ENCODE data around the gene SV2A.
"Not testable (repeated sequence)": the region's sequence is repeated elsewhere in the genome, so short reads cannot be mapped to it uniquely, and the experiment has no call there.

Gene SV2A

GRCh38 chr1:149917571-149918144 lies at the start of gene SV2A:
TSS of gene SV2A (minus strand) at chr1:149917844. CDS start at chr1:149913840, 4,004 bp downstream.
- DNase-seq (ENCODE audit: insufficient read length, low spot score) (peak; percentile 76), FAIRE-seq (no peak)

DNA sequence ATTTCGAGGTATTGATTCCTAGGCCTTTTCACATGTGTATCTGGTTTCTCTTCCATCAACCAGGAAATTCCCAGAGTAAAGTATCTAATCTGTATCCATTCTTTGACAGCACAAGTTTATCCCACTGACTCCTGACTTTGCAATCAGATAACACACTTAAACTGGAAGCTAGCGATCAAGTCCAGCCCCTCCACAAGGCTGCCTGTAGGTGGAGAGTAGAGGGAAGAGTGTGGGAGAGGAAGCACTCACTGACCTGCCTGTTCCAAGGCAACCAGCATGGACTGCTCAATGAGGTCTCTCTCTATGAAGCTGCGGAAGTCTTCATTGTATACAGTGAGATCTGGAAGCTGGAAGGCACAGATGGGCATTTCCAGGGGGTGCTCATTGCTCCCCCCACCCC lies 49.4 kb upstream of the SV2A start:
- FAIRE-seq = no peak
- no peak for DNase-seq (ENCODE audit: insufficient read length, low spot score)

DNA sequence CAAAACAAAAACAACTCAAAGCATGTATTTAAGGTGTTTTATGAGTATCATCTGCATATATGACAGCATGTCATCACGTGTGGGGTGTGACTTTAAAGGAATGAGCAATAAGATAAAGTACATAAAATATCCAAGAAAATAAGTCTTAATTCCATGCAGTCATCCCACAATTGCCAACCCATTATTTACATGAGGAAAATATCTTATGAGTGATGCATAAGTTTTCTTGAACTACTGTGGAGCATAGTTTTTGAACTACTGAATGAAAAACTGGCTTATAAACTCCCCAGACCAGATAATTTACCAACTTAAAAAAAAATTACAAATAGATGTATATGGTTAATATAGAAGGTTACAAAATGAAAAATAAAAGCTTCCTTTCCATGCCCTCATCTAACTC lies 48.8 kb upstream of the SV2A start:
- FAIRE-seq = no peak
- no peak for DNase-seq (ENCODE audit: insufficient read length, low spot score)

DNA sequence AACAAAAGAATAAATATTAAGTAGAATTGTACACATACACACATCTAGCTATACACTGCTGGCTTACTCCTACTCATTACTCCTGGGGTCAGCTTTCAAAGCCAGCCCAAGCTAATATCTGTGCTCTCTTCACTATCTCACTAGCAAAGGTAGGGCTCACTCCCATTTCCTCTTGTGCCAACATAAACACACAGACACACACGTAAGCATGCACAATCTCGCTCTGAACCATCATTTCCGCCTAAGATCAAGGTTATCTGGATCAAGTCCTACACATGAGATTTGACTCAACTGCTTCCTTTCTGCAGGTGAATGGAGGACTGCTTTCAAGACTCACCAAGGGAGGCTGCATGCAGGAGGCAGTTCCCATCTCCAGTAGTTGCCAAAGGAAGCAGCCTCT lies 47.8 kb upstream of the SV2A start:
- FAIRE-seq (no peak), DNase-seq (ENCODE audit: insufficient read length, low spot score) (no peak)

DNA sequence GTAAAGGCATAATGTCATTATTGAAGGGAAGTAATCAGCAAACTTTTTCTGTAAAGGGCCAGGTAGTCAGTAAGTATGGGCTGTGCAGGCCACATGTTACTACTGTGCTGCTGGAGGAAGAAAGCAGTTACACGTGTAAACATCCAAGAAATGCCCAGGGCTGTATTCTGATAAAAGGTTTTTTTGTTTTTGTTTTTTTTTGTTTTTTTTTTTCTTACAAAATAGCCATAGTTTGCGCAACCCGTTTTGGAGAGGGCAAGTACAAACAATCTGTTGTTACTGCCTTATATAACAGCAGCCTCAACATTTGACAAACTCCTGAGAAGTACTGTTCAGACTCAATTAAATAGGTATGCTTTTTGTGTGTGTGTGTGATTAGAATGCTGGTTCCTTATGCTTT lies 45.7 kb upstream of the SV2A start:
- DNase-seq (ENCODE audit: insufficient read length, low spot score) (no peak), FAIRE-seq (no peak)

- FAIRE-seq (no peak), DNase-seq (ENCODE audit: insufficient read length, low spot score) (no peak)
Measured at GRCh38 chr1:149962736-149963135, 45.1 kb upstream of the SV2A start.

DNA sequence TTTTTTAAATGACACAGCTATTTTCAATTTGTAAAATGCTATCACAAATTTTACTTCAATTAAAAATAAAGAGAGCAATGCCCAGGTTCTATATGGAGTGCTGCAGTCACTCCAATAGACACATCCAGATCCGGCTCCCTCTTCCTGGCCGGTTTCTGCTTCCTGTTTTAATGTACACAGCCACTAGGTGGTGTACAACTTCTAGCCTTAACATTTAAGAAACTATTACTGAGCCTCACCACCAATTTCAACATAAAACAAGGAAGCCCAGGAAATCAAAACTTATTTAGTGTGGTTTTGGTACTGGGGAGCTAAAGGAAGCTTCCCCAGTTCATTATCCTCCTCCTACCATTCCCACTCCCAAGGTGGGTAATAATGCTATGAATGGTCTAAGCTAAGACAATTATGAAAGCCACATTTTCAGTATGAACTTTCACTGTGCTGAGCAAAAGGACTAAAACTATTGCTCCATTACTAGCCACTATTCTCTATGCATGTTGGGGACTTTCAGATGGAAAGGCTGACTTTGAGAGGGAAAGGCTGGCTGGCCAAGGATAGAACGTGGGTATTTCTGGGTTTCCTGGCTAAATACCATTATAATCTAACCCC lies 44.5 kb upstream of the SV2A start:
- FAIRE-seq = no peak

GRCh38 chr1:149957548-149957947 lies 39.9 kb upstream of the SV2A start:
- not testable (repeated sequence) for DNase-seq (ENCODE audit: insufficient read length, low spot score); FAIRE-seq

More for the DNA sequence above, 44.5 kb upstream of the SV2A start:
- DNase-seq (ENCODE audit: insufficient read length, low spot score) = peak; percentile 39

DNA sequence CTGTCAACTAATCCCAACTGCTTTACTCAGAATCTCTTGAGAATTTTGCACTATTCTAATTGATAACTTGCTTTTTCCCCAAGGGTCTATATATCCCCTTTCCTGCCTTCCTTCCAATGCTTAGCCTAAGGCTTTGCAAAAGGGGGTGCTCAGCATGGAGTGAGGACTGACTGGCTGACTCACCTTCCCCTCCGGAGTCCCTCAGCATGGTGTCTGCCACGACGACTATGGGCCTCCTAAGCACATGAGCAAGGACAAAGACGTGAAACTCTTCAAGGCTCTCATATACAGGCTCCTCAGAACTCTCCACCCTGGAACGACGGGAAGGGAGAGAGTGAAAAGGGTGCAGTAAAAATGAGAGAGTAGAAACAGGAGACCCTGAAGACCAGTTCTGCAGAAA lies 32.3 kb upstream of the SV2A start:
- no peak for DNase-seq (ENCODE audit: insufficient read length, low spot score)
- no peak for FAIRE-seq

GRCh38 chr1:149945206-149945605 lies 27.6 kb upstream of the SV2A start:
- FAIRE-seq = no peak

GRCh38 chr1:149942885-149943284 lies 25.2 kb upstream of the SV2A start:
- FAIRE-seq (no peak), DNase-seq (ENCODE audit: insufficient read length, low spot score) (no peak)

More at GRCh38 chr1:149945206-149945605, 27.6 kb upstream of the SV2A start:
- no peak for DNase-seq (ENCODE audit: insufficient read length, low spot score)

DNA sequence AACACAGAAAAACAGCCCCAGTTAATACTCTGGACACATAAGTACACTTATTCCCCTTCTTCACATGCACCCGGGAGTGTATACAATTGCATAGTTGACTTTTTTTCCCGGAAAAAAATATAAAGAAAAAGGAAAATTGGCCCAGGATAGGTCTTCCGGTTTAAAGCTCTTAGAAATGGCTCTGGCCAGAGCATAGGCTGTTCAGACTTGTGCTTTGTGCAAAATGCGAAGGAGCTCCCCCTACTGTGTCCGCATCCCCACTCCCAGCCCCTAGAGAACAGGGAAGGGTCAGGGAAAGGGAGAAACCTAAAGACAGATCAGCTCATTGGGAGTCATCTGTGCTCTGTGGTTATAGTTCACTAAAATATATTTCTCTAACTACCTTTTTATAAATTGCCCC lies 24.6 kb upstream of the SV2A start:
- no peak for DNase-seq (ENCODE audit: insufficient read length, low spot score)

DNA sequence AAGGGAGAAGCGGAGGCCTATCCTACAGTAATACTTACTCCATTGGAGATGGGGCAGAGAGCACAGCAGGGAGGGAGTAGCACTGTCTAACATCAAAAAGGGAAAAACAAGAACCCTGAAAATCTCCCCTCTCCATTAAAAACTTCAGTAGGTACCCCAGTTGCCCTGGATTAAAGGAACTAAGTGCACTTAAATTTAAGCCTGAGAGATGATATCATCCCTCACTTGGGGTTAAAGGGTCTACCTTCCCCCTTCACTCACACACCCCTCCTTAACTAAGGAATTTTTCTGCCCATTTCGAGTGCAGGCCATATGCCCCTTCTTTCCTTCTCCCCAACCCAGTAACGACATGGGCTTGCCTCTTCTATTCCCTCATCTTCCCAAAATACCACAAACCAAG lies 22.8 kb upstream of the SV2A start:
- no peak for FAIRE-seq
- DNase-seq (ENCODE audit: insufficient read length, low spot score) = no peak

More for the DNA sequence above, 24.6 kb upstream of the SV2A start:
- no peak for FAIRE-seq

DNA sequence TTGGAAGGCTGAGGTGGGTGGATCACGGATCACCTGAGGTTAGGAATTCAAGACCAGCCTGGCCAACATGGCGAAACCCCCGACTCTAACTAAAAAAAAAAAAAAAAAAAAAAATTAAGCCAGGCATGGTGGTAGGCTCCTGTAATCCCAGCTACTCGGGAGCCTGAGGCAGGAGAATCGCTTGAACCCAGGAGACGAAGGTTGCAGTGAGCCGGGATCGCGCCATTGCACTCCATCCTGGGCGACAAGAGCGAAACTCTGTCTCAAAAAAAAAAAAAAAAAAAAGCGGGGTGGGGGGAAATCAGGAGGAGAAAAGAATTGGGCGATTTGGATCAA lies 21.0 kb upstream of the SV2A start:
- not testable (repeated sequence) for DNase-seq (ENCODE audit: insufficient read length, low spot score); FAIRE-seq

GRCh38 chr1:149937759-149938158 lies 20.1 kb upstream of the SV2A start:
- DNase-seq (ENCODE audit: insufficient read length, low spot score) = no peak
- FAIRE-seq = no peak

- DNase-seq (ENCODE audit: insufficient read length, low spot score) (peak; percentile 62), FAIRE-seq (no peak)
Measured at GRCh38 chr1:149936992-149937705, 19.5 kb upstream of the SV2A start.

- no peak for FAIRE-seq
- DNase-seq (ENCODE audit: insufficient read length, low spot score) = peak; percentile 39
Measured at GRCh38 chr1:149936170-149936991, 18.7 kb upstream of the SV2A start, which contains the start of gene MTMR11. TSS of gene MTMR11 (minus strand) at chr1:149936879. CDS start at chr1:149936647, 232 bp downstream.

DNA sequence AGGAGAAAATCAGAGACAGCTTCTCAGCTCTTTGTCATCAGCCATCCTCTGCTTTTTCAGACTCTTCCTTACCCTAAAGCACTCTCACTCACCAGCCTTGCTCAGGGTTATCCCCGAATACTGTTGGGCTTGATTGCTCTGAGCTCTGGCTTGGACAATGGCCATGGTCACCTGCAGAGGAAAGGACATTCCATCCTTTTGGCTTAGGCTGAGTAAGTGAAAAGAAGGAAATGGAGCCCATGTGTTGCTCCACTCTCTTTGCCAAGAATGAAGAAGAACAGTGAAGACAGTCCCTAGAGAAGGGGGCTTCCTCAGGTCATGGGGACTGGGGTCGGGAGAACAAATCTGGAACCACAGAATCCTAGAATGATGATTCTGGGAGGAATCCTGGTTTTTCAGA lies 16.7 kb upstream of the SV2A start:
- no peak for FAIRE-seq
- no peak for DNase-seq (ENCODE audit: insufficient read length, low spot score)

GRCh38 chr1:149933208-149933607 lies 15.6 kb upstream of the SV2A start:
- DNase-seq (ENCODE audit: insufficient read length, low spot score) = no peak
- no peak for FAIRE-seq

DNA sequence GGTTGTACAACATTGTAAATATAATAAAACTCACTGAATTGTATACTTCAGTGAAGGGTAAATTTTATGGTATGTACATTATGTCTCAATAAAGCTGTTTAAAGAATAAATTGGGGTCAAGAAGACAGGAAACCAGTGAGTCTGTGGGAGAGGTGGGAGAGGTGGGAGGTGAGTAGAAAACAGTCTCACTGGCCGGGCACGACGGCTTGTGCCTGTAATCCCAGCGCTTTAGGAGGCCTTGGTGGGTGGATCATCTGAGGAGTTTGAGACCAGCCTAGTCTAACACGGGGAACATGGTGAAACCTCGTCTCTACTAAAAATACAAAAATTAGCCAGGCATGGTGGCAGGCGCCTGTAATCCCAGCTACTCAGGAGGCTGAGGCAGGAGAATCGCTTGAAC lies 14.8 kb upstream of the SV2A start:
- no peak for FAIRE-seq
- DNase-seq (ENCODE audit: insufficient read length, low spot score) = no peak

DNA sequence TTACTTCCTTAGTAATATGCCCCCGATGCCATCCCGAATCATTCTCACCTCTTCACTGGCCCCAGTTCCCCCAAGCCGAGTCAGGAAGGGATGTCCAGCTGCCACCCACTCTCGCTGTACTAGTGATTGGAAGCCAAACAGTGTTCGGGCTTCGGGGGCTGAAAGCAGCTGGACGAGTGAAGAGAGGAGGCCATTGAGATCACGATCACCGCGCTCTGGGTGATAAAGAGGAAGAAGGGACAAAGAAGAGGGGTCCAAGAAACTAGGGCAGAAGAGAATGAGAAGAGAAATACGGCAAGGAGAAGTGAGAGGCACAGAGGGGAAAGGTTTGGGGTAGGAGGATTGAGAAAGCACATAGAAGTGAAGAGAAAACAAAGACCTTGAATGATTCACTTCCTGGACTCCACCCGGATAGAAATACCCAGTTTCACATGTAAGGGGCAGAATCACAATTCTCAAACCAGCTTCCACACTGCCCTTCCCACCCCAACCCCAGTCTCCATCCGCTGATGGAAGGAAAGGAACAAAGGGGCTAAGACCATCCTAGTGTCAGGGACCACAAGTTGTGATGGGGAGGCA lies 13.7 kb upstream of the SV2A start:
- FAIRE-seq = no peak
- no peak for DNase-seq (ENCODE audit: insufficient read length, low spot score)
